ENCODE data around the gene SLC4A2. TPM values are rescaled to one million over a fixed set of nuclear protein-coding genes. Genes with fewer than 3 reads are reported as not detected.

Gene SLC4A2
- total RNA-seq, 1 donor from 2014 or later, result 390 TPM

DNA sequence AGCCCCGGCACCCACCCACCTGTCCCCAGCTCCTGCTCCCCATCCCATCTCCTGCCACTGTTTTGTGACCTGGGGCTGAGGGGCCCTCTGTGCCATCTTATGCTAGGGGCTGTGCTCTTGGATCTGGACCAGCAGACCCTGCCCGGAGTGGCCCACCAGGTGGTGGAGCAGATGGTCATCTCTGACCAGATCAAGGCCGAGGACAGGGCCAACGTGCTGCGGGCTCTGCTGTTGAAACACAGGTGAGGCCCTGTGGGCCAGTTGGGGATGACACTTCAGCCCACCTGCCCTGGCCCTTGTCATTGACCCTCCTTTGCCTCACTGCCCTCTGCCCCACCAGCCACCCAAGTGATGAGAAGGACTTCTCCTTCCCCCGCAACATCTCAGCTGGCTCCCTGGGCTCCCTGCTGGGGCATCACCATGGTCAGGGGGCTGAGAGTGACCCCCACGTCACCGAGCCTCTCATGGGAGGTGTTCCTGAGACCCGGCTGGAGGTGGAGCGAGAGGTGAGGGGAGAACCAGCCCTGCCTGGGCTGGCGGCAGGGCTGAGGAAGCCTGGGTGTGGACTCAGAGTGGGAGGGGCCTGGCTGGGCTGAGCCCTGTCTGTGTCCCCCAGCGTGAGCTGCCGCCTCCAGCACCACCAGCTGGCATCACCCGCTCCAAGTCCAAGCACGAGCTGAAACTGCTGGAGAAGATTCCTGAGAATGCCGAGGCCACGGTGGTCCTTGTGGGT, 10.6 kb downstream of the SLC4A2 start:
- DNase-seq (ENCODE audit: low spot score in 2 of 2), result no peak
- intact Hi-C loops (cut with DNase I), result no loop called here
- no peaks in the 10 kb centered on the region for H3K4me1 ChIP-seq
- TF ChIP-seq, protein P1, sequence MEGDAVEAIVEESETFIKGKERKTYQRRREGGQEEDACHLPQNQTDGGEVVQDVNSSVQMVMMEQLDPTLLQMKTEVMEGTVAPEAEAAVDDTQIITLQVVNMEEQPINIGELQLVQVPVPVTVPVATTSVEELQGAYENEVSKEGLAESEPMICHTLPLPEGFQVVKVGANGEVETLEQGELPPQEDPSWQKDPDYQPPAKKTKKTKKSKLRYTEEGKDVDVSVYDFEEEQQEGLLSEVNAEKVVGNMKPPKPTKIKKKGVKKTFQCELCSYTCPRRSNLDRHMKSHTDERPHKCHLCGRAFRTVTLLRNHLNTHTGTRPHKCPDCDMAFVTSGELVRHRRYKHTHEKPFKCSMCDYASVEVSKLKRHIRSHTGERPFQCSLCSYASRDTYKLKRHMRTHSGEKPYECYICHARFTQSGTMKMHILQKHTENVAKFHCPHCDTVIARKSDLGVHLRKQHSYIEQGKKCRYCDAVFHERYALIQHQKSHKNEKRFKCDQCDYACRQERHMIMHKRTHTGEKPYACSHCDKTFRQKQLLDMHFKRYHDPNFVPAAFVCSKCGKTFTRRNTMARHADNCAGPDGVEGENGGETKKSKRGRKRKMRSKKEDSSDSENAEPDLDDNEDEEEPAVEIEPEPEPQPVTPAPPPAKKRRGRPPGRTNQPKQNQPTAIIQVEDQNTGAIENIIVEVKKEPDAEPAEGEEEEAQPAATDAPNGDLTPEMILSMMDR (IDR thresholded peaks at IDR 0.05), result no peak
- no peak overlapping the region for H3K27ac ChIP-seq
- H3K36me3 ChIP-seq, result peaks cover 90 to 100% of the 10 kb centered on the region in 2 donors
- H3K4me3 ChIP-seq, result no peak overlapping the region
- H3K9me3 ChIP-seq, result no peaks in the 10 kb centered on the region
- H3K27me3 ChIP-seq, result no peaks in the 10 kb centered on the region

DNA sequence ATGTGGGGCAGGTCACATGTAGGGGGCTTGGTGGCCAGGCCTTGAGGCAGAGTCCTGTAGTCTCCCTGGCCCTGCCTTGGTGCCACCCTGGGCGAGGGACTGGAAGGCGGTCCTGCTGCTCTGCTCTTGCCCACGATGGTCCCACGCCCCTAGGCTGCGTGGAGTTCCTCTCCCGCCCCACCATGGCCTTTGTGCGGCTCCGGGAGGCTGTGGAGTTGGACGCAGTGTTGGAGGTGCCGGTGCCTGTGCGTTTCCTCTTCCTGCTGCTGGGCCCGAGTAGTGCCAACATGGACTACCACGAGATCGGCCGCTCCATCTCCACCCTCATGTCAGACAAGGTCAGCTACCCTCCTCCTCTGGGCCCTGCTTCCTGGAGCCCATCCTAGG, 11.2 kb downstream of the SLC4A2 start:
- Histone ChIP-seq H3K27me3 (no peaks in the 10 kb centered on the region), H3K36me3 (peaks cover 88 to 100% of the 10 kb centered on the region in 2 donors), H3K9me3 (no peaks in the 10 kb centered on the region), H3K4me1 (no peaks in the 10 kb centered on the region), H3K27ac (no peak overlapping the region), H3K4me3 (no peak overlapping the region)
- intact Hi-C loops (cut with DNase I), result no loop called here
- TF ChIP-seq, protein P1 (IDR thresholded peaks at IDR 0.05), result no peak
- DNase-seq (ENCODE audit: low spot score in 2 of 2), result no peak

DNA sequence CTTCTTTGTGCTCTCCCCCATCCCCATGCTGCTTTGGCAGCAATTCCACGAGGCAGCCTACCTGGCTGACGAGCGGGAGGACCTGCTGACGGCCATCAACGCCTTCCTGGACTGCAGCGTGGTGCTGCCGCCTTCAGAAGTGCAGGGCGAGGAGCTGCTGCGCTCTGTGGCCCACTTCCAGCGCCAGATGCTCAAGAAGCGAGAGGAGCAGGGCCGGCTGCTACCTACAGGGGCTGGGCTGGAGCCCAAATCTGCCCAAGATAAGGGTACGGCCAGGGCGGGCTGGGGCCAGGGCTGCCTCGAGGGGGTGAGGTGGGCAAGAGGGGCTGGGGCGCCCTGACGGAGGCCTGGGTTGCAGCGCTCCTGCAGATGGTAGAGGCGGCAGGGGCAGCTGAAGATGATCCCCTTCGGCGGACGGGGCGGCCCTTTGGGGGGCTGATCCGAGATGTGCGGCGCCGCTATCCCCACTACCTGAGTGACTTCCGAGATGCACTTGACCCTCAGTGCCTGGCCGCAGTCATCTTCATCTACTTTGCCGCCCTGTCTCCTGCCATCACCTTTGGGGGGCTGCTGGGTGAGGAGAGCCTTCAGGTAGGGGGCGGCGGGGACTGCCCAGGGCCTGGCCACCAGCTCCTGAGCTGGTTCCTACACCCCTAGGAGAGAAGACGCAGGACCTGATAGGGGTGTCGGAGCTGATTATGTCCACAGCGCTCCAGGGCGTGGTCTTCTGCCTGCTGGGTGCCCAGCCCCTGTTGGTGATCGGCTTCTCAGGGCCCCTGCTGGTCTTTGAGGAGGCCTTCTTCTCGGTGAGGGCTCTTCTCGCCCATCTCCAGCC, 11.9 kb downstream of the SLC4A2 start:
- no peak overlapping the region for H3K27ac ChIP-seq
- H3K36me3 ChIP-seq, result peaks cover 91 to 100% of the 10 kb centered on the region in 2 donors
- no peak for DNase-seq (ENCODE audit: low spot score in 2 of 2)
- TF ChIP-seq, protein P1 (IDR thresholded peaks at IDR 0.05), result no peak
- no peaks in the 10 kb centered on the region for H3K27me3 ChIP-seq
- no peaks in the 10 kb centered on the region for H3K4me1 ChIP-seq
- intact Hi-C loops (cut with DNase I), result no loop called here
- H3K4me3 ChIP-seq, result no peak overlapping the region
- H3K9me3 ChIP-seq, result no peaks in the 10 kb centered on the region

DNA sequence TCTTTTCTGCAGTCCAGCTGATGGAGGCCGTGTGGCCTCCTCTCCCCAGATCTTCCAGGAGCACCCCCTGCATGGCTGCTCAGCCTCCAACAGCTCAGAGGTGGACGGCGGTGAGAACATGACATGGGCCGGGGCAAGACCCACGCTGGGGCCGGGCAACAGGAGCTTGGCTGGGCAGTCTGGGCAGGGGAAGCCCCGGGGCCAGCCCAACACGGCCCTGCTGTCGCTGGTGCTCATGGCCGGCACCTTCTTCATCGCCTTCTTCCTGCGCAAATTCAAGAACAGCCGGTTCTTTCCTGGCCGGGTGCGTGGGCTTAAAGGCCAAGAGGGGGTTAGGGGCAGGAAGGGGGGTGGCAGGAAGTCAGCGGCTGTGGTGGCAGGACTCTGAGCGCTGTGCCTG, 14.6 kb downstream of the SLC4A2 start:
- TF ChIP-seq, protein P1 (IDR thresholded peaks at IDR 0.05), result no peak
- Histone ChIP-seq H3K27me3 (no peaks in the 10 kb centered on the region), H3K36me3 (peaks cover 66 to 81% of the 10 kb centered on the region in 2 donors), H3K9me3 (no peaks in the 10 kb centered on the region), H3K27ac (no peak overlapping the region), H3K4me3 (no peak overlapping the region), H3K4me1 (no peaks in the 10 kb centered on the region)
- intact Hi-C loops (cut with DNase I), result no loop called here
- DNase-seq (ENCODE audit: low spot score in 2 of 2), result no peak

DNA sequence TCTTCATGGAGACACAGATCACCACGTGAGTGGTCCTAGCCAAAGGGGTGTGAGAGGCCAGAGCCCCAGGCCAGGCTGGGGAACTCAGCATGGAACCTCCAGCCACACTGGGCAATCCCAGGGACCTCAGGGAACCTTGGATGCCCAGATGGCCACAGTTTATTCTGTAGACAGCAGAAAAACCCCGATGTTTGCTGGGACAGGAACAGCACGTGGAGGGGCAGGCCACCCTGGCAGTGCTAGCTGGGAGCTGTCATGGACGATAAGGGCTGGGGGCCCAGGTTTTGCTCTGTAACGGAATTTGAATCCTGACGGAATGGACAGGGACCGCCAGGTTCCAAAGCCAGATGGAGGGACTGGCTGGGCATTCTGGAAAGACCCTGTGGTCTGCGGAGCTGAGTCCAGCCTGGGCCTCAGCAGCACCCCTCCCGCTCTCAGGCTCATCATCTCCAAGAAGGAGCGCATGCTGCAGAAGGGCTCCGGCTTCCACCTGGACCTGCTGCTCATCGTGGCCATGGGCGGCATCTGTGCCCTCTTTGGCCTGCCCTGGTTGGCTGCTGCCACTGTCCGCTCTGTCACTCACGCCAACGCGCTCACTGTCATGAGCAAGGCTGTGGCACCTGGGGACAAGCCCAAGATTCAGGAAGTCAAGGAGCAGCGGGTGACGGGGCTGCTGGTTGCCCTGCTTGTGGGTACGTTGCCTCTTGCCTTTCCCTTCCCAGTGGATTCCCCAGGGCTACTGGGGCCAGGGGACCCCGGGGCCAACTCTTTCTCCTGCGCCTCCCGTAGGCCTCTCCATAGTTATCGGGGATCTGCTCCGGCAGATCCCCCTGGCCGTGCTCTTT, 15.7 kb downstream of the SLC4A2 start:
- Histone ChIP-seq H3K27me3 (no peaks in the 10 kb centered on the region), H3K9me3 (no peaks in the 10 kb centered on the region), H3K36me3 (peaks cover 55 to 72% of the 10 kb centered on the region in 2 donors), H3K4me3 (no peak overlapping the region), H3K27ac (no peak overlapping the region), H3K4me1 (peaks cover 8 to 9% of the 10 kb centered on the region in 2 donors)
- intact Hi-C loops (cut with DNase I), result no loop called here
- TF ChIP-seq, protein P1 (IDR thresholded peaks at IDR 0.05), result no peak
- no peak for DNase-seq (ENCODE audit: low spot score in 2 of 2)

All from ascending aorta (tissue), 2 donors.